Mammary epithelial cell (primary cell): Measurements from ENCODE around the gene NLRP1.

Experiments
- CTCF ChIP-seq, 2 donors: IDR thresholded peaks in 1 of 2; conservative IDR thresholded peaks in 1 of 2; 2 replicates each; pipeline ENCODE4 v1.5.1; 2011 to 2012; ENCODE audit warnings: inconsistent platforms in 2 of 2, low read length in 2 of 2, mild to moderate bottlenecking in 2 of 2, control low read depth in 1 of 2, low read depth in 1 of 2; ENCODE audit not compliant: insufficient read depth in 1 of 2; ENCODE audit errors: extremely low read depth in 1 of 2
- EZH2 ChIP-seq: IDR thresholded peaks from 2 replicates; pipeline ENCODE4 v1.6.1; 2012; ENCODE audit warnings: low read length, inconsistent platforms, borderline replicate concordance

GRCh38 chr17:5486206-5487124 lies 97.8 kb downstream of the NLRP1 start, which contains the start of gene MIS12:
- no peak for TF ChIP-seq CTCF (conservative IDR thresholded peaks at IDR 0.05 in 1 of 2, IDR thresholded peaks at IDR 0.05 in 1 of 2; ENCODE audit: extremely low read depth in 1 of 2, insufficient read depth in 1 of 2, low read depth in 1 of 2, low read length in 2 of 2)
- TF ChIP-seq EZH2 = no peak
